Activated CD4-positive, alpha-beta T cell treated with anti-CD3 and anti-CD28 coated beads, Interleukin-2, amount 10 ng/mL, durations not matched to agents 24 days and 14 days (primary cell): Measurements from ENCODE around the gene LOC101059915.
"Not testable (repeated sequence)": the region's sequence is repeated elsewhere in the genome, so short reads cannot be mapped to it uniquely, and the experiment has no call there.

Experiments used
- DNase-seq: peaks from one replicate; pipeline ENCODE4 v3.0.0; 2022
- H3K27ac Mint-ChIP-seq: one replicate; pipeline ENCODE4 v1.8.0; 2022; ENCODE audit warnings: mild to moderate bottlenecking, mixed read lengths
- H3K27me3 Mint-ChIP-seq: one replicate; pipeline ENCODE4 v1.8.0; 2022; ENCODE audit warnings: mixed read lengths
- H3K36me3 Mint-ChIP-seq: one replicate; pipeline ENCODE4 v1.8.0; 2022; ENCODE audit warnings: low read depth, mild to moderate bottlenecking, mixed read lengths
- H3K4me1 Mint-ChIP-seq: one replicate; pipeline ENCODE4 v1.8.0; 2021; ENCODE audit warnings: mixed read lengths
- H3K4me3 Mint-ChIP-seq: one replicate; pipeline ENCODE4 v1.8.0; 2022; ENCODE audit warnings: mild to moderate bottlenecking, moderate library complexity, mixed read lengths
- H3K9me3 Mint-ChIP-seq: one replicate; pipeline ENCODE4 v1.8.0; 2021; ENCODE audit warnings: mixed read lengths
- intact Hi-C: fragments of 100-400 bp; cut with micrococcal nuclease; formaldehyde crosslinking; loops from one replicate; pipeline ENCODE4 v1.15.1; 2023

The LOC101059915 gene

GRCh38 chrX:71627588-71628404, 39.5 kb upstream of the LOC101059915 start:
- H3K36me3 Mint-ChIP-seq: peaks cover 1% of the 10 kb centered on the region
- intact Hi-C loops: no loop called here
- no peak overlapping the region for H3K27ac Mint-ChIP-seq
- H3K4me1 Mint-ChIP-seq: peaks cover 18% of the 10 kb centered on the region
- DNase-seq: no peak
- no peaks in the 10 kb centered on the region for H3K27me3 Mint-ChIP-seq
- H3K9me3 Mint-ChIP-seq: no peaks in the 10 kb centered on the region
- no peak overlapping the region for H3K4me3 Mint-ChIP-seq

GRCh38 chrX:71629467-71629866, 37.9 kb upstream of the LOC101059915 start:
- no peak overlapping the region for H3K4me3 Mint-ChIP-seq
- peaks cover 11% of the 10 kb centered on the region for H3K4me1 Mint-ChIP-seq
- H3K27me3 Mint-ChIP-seq: no peaks in the 10 kb centered on the region
- intact Hi-C loops: no loop called here
- H3K27ac Mint-ChIP-seq: no peak overlapping the region
- H3K9me3 Mint-ChIP-seq: no peaks in the 10 kb centered on the region
- no peaks in the 10 kb centered on the region for H3K36me3 Mint-ChIP-seq
- DNase-seq: no peak

- no peak overlapping the region for H3K27ac Mint-ChIP-seq
- H3K4me3 Mint-ChIP-seq: no peak overlapping the region
- H3K9me3 Mint-ChIP-seq: no peaks in the 10 kb centered on the region
- peaks cover 2% of the 10 kb centered on the region for H3K36me3 Mint-ChIP-seq
- intact Hi-C loops: no loop called here
- H3K4me1 Mint-ChIP-seq: peaks cover 18% of the 10 kb centered on the region
- no peaks in the 10 kb centered on the region for H3K27me3 Mint-ChIP-seq
- DNase-seq: no peak
Measured at GRCh38 chrX:71632923-71633657, 34.3 kb upstream of the LOC101059915 start.

GRCh38 chrX:71634366-71634765, 33.0 kb upstream of the LOC101059915 start:
- no peaks in the 10 kb centered on the region for H3K9me3 Mint-ChIP-seq
- H3K27me3 Mint-ChIP-seq: no peaks in the 10 kb centered on the region
- intact Hi-C loops: no loop called here
- no peak overlapping the region for H3K4me3 Mint-ChIP-seq
- peaks cover 16% of the 10 kb centered on the region for H3K4me1 Mint-ChIP-seq
- no peak for DNase-seq
- H3K27ac Mint-ChIP-seq: peak overlapping the region; percentile 34
- H3K36me3 Mint-ChIP-seq: peaks cover 2% of the 10 kb centered on the region

GRCh38 chrX:71636438-71637252, 30.7 kb upstream of the LOC101059915 start:
- peaks cover 18% of the 10 kb centered on the region for H3K4me1 Mint-ChIP-seq
- peaks cover 2% of the 10 kb centered on the region for H3K36me3 Mint-ChIP-seq
- H3K4me3 Mint-ChIP-seq: peak overlapping the region; percentile 21
- H3K9me3 Mint-ChIP-seq: no peaks in the 10 kb centered on the region
- H3K27me3 Mint-ChIP-seq: no peaks in the 10 kb centered on the region
- H3K27ac Mint-ChIP-seq: peak overlapping the region; percentile 79
- intact Hi-C loops: no loop called here
- no peak for DNase-seq

GRCh38 chrX:71637253-71637618, 30.1 kb upstream of the LOC101059915 start:
- peak overlapping the region; percentile 79 for H3K27ac Mint-ChIP-seq

GRCh38 chrX:71637848-71638247, 29.5 kb upstream of the LOC101059915 start:
- H3K36me3 Mint-ChIP-seq: peaks cover 2% of the 10 kb centered on the region
- intact Hi-C loops: loop anchor here (1.0 kb wide), 1 partner anchor 20 kb away; the partner anchor contains the start of gene CXCR3
- no peak for DNase-seq
- no peak overlapping the region for H3K27ac Mint-ChIP-seq
- no peaks in the 10 kb centered on the region for H3K9me3 Mint-ChIP-seq
- H3K4me3 Mint-ChIP-seq: no peak overlapping the region
- H3K27me3 Mint-ChIP-seq: no peaks in the 10 kb centered on the region
- H3K4me1 Mint-ChIP-seq: peaks cover 18% of the 10 kb centered on the region

More at GRCh38 chrX:71637253-71637618, 30.1 kb upstream of the LOC101059915 start:
- Mint-ChIP-seq H3K36me3 (peaks cover 2% of the 10 kb centered on the region), H3K4me1 (peaks cover 18% of the 10 kb centered on the region), H3K27me3 (no peaks in the 10 kb centered on the region), H3K4me3 (peak overlapping the region; percentile 21), H3K9me3 (no peaks in the 10 kb centered on the region)
- intact Hi-C loops: no loop called here
- no peak for DNase-seq

GRCh38 chrX:71638409-71638808, 28.9 kb upstream of the LOC101059915 start:
- no peak overlapping the region for H3K4me3 Mint-ChIP-seq
- H3K9me3 Mint-ChIP-seq: no peaks in the 10 kb centered on the region
- H3K36me3 Mint-ChIP-seq: peaks cover 2% of the 10 kb centered on the region
- no peak overlapping the region for H3K27ac Mint-ChIP-seq
- H3K27me3 Mint-ChIP-seq: no peaks in the 10 kb centered on the region
- peaks cover 16% of the 10 kb centered on the region for H3K4me1 Mint-ChIP-seq
- no peak for DNase-seq
- intact Hi-C loops: loop anchor here (1.0 kb wide), 1 partner anchor 20 kb away; the partner anchor contains the start of gene CXCR3

GRCh38 chrX:71640002-71640401, 27.3 kb upstream of the LOC101059915 start:
- intact Hi-C loops: no loop called here
- peaks cover 2% of the 10 kb centered on the region for H3K36me3 Mint-ChIP-seq
- peak; percentile 56 for DNase-seq
- H3K27ac Mint-ChIP-seq: no peak overlapping the region
- H3K9me3 Mint-ChIP-seq: no peaks in the 10 kb centered on the region
- H3K4me3 Mint-ChIP-seq: no peak overlapping the region
- H3K4me1 Mint-ChIP-seq: peaks cover 16% of the 10 kb centered on the region
- H3K27me3 Mint-ChIP-seq: no peaks in the 10 kb centered on the region

GRCh38 chrX:71644406-71644805, 22.9 kb upstream of the LOC101059915 start:
- H3K36me3 Mint-ChIP-seq, H3K9me3 Mint-ChIP-seq, H3K27me3 Mint-ChIP-seq, DNase-seq, H3K4me1 Mint-ChIP-seq, H3K27ac Mint-ChIP-seq, intact Hi-C loops, H3K4me3 Mint-ChIP-seq: not testable (repeated sequence)

GRCh38 chrX:71650333-71650969, 16.9 kb upstream of the LOC101059915 start:
- intact Hi-C loops: loop anchor here (1.0 to 5.0 kb wide), 4 partner anchors 32 to 108 kb away; partner anchors contain the start of gene CXCR3
- H3K27ac Mint-ChIP-seq: no peak overlapping the region
- DNase-seq: peak; percentile 78
- peaks cover 3% of the 10 kb centered on the region for H3K27me3 Mint-ChIP-seq
- H3K4me1 Mint-ChIP-seq: peaks cover 11% of the 10 kb centered on the region
- no peaks in the 10 kb centered on the region for H3K9me3 Mint-ChIP-seq
- H3K4me3 Mint-ChIP-seq: no peak overlapping the region
- no peaks in the 10 kb centered on the region for H3K36me3 Mint-ChIP-seq

GRCh38 chrX:71652405-71652804, 14.9 kb upstream of the LOC101059915 start:
- H3K4me1 Mint-ChIP-seq: peaks cover 18% of the 10 kb centered on the region
- peak; percentile 87 for DNase-seq
- intact Hi-C loops: loop anchor here (5.0 kb wide), 3 partner anchors 70 to 110 kb away; no protein-coding TSS in a partner anchor
- peaks cover 15% of the 10 kb centered on the region for H3K27me3 Mint-ChIP-seq
- no peaks in the 10 kb centered on the region for H3K36me3 Mint-ChIP-seq
- H3K27ac Mint-ChIP-seq: no peak overlapping the region
- no peak overlapping the region for H3K4me3 Mint-ChIP-seq
- no peaks in the 10 kb centered on the region for H3K9me3 Mint-ChIP-seq

GRCh38 chrX:71653344-71653743, 14.0 kb upstream of the LOC101059915 start:
- Mint-ChIP-seq H3K27ac (no peak overlapping the region), H3K9me3 (no peaks in the 10 kb centered on the region), H3K4me1 (peaks cover 18% of the 10 kb centered on the region), H3K36me3 (no peaks in the 10 kb centered on the region), H3K27me3 (peaks cover 15% of the 10 kb centered on the region), H3K4me3 (no peak overlapping the region)
- intact Hi-C loops: loop anchor here (5.0 kb wide), 3 partner anchors 71 to 111 kb away; no protein-coding TSS in a partner anchor
- DNase-seq: no peak
